GM19238 (cell line): ENCODE measurements around the gene KIF3B.
"Not testable (repeated sequence)": the region's sequence is repeated elsewhere in the genome, so short reads cannot be mapped to it uniquely, and the experiment has no call there.

Source experiments
- DNase-seq: peaks from one replicate; pipeline ENCODE4 v3.0.0; 2011; ENCODE audit warnings: low spot score; ENCODE audit not compliant: insufficient read length

Gene KIF3B

DNA sequence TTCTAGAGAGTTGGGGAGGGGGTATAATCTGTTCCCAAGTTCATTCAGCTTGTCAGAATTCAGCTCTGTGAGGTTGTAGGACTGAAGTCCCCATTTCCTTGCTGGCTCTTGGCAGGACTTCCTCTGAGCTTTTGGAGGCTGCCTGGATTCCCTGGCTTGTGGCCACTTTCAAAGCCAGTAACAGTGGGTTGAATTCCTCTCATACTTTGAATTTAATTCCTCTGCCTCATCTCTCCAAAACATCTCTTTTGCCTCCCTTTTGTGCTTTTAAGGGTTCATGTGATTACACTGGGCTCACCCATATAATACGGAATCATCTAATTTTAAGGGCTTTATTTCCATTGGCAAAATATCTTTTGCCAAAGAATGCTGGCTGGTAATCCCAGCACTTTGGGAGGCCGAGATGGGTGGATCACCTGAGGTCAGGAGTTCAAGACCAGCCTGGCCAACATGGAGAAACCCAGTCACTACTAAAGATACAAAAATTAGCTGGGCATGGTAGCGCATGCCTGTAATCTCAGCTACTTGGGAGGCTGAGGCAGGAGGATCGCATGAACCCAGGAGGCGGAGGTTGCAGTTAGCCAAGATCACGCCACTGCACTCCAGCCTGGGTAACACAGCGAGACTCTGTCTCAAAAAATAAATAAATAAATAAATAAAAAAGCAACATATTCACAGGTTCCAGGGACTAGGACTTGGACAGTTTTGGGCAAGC lies 78.6 kb downstream of the KIF3B start:
- DNase-seq = not testable (repeated sequence)

DNA sequence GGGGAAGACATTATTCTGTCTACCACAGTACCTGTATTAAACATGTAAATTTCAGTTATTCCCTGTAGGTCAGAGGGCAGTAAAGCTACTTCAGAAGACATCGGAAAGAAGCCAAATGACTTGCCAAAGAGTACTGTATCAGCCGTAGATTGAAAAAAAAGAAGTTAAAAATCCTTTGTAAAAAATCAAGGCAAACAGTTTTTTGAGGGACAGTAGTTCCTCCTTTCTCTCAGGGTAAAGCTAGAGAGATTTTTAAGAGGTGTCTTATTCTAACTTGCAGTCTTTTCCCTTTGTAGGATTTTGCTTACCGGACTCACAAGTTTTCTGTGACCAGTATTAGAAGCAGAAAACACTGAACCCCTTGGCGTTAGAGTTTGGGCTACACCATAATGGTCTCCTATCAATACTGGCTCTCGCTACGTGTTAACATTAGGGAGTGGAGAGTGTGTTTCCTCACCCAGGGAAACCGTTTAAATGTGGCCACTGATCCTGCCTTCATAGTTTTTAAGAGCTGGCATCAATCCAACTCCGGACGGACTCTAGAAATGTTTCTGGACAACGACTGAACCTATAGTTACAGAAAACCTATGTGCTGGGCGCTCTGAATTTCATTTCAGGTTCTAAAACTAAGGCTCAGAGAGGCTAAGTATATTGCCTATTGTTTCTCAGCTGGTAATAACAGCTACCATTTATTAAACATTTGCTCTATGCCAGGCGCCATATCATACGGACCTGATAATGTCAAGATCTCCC lies 79.3 kb downstream of the KIF3B start:
- DNase-seq = no peak

DNA sequence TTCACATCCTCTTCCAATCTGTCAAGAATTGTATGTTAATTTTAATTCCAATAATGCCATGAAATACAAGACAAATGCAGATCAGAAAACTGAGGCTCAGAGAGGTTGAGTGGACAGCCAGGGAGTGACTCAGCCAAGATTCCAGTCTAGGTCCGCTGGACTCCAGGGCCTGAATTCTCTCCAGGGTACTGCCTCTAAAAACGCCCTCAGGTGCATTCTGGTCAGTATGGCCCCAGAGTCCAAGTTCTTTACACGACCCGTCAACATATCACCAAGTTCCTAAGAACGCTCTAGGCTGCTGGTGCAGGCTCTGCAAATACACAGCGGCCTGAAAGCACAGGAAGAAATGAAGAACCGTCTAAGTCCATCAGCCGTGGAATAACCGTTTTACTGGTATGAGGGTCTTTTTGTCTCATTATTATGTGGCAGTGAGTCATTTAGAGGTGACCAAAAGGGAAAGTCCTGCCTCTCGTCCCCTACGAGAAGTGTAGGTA lies 80.0 kb downstream of the KIF3B start:
- DNase-seq = no peak

DNA sequence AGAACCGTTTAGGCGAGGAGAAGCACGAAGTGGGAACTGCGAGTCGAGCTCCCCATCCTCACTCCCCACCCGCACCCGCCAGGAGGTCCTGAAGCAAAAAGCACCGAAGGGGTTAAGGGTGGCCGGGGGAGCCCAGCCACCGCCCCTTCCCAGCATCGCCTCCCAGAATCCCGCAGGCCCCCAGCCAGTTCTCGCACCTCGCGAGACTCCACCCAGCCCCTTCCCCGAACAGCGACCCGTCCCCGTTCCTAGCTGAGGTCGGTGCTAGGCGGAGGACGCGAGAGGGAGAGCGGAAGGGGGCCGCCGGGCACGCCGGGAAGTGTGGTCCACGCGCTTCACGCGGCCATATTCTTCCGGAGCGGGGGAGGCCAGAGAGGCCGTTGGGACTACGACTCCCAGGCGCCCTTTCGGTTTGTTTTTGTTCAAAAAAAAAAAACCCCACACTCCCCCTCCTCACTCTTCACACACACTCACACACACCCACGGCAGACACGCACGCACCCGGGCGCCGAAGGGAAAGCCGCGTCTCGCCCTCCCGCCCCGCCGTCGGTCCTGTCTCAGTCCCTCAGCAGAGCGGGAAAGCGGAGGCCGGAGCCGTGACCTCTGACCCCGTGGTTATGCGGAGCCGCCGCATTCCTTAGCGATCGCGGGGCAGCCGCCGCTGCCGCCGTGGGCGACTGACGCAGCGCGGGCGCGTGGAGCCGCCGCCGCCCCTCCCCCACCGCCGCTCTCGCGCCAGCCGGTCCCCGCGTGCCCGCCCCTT lies 80.6 kb downstream of the KIF3B start, which contains the start of gene ASXL1:
ASXL1 (plus strand) TSS at position 463 of the 763 bp plus-strand sequence. CDS start 445 bp downstream, outside the sequence.
- DNase-seq = peak; percentile 89

DNA sequence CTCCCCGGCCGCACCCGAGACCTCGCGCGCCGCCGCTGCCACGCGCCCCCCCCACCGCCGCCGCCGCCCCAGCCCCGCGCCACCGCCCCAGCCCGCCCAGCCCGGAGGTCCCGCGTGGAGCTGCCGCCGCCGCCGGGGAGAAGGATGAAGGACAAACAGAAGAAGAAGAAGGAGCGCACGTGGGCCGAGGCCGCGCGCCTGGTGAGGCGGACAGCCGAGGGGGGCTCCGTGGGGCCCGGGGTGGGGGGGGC lies 81.1 kb downstream of the KIF3B start:
- DNase-seq = no peak

DNA sequence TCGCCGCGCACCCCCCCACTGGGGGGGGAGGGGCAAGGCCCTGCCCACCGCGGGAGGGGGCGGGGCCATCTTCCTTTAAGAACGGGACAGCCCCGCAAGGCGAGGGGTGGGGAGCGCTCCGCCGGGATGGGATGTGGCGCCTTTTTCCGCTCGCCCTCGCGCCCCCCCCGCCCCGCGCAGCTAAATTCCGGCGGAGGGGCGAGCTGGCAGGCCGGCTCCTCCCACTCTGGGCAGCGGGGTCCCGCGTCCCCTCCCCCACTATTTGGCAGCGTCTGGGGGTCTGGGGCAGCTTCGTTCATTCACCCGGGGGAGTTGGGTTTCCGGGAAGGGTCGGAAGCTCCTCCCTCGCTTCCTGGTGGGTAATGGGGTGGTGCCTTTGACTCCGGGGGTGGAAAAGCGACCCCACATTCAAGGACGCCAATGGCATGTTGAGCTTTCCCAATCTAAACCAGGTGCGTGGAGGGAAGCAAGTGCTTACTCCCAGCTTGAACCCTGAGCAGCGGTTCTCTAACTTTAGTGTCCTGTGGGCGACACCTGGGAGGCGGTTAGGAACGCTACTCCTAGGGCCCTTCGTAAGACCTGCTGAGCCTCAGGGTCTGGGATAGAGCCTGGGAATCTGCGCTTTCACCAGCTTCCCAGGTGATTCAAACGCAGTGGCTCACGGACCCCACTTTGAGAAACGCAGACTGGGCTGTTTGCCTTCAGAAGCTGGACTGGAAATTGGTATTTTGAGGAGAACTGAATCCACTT lies 81.6 kb downstream of the KIF3B start:
- DNase-seq = peak; percentile 52

DNA sequence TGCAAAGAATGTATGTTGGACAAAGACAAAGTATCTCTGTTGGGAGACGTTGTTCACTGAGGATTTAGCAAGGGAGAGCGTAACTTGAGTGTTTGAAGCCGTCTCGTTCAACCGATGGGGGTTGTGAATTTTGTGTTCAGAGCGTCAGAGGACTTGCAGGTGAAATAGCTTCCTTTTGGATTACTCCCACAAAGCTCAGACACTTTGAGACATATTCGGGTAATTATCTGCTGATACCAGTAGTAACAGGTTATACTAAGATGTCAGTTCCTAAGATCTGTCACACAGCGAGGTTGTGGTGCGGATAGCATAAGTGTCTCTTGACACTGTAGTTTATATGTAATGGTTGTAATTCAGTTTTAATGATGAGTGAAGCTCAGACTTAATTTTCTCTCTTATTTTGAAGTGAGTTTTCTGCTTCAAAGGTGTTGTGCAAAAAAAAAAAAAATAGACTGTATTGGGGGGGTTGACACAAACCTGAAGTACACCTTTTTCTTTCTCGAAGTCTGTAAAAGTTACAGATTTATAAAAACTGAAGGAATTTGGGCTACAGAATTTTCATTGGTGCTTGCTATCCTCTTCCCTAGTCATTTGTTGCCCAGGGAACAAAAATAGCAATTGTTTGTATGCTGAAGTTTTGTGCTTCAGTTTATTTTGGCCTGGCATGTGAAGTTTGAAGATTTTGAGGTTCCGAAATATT lies 82.3 kb downstream of the KIF3B start:
- DNase-seq = no peak

DNA sequence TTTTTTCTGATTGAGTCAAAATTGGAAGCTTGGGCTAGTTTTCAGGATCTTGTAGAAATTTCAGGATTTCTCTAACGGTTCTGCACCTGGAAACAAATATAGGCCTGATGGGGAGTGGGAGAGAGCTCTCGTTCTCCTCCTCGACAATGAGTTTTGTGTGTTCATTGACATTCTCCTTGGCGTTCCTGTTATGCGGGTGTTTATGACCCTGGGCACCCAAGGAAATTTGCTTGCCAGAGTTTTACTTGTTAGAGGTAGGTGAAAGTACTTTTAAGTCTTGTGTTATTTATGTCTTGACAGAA lies 82.8 kb downstream of the KIF3B start:
- no peak for DNase-seq

DNA sequence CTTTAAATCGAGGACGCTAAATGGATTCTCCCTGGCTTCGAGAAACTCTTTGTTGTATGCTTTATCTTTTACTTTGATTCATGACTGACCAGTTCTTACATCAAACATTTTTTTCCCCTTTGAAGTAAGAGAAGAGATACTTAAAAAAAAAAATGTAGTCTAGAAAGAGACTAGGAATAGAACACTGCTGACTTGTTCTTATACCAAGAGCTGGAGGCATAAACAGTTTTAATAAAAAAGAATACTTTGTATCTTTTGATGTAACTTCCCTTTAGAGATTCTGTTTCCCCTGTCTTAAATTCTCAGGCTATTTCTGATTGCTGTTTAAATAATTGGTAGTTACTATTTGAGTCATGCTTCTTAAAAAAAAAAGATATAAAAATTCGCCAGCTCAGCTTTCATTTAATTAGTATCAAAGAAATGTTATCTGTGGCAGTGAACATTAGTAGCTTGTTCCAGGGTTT lies 85.5 kb downstream of the KIF3B start:
- DNase-seq = no peak

DNA sequence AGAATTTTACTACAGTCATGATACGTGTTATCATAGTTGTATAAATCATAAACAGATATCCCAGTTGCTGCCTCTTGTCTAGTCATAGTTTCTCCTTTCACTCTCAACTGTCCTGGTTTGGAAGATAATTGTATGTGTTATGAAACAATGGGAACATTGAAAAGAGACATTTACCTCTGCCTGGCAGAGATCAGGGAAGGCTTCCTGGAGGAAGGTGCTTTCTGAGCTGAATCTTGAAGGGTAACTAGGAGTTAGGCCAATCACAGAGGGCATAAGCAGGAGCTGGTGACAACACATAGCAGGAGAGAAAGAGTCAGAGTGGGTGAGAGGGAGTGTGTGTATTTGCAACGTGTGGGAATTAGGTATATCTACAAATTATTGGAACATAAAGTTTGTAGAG lies 86.0 kb downstream of the KIF3B start:
- no peak for DNase-seq

DNA sequence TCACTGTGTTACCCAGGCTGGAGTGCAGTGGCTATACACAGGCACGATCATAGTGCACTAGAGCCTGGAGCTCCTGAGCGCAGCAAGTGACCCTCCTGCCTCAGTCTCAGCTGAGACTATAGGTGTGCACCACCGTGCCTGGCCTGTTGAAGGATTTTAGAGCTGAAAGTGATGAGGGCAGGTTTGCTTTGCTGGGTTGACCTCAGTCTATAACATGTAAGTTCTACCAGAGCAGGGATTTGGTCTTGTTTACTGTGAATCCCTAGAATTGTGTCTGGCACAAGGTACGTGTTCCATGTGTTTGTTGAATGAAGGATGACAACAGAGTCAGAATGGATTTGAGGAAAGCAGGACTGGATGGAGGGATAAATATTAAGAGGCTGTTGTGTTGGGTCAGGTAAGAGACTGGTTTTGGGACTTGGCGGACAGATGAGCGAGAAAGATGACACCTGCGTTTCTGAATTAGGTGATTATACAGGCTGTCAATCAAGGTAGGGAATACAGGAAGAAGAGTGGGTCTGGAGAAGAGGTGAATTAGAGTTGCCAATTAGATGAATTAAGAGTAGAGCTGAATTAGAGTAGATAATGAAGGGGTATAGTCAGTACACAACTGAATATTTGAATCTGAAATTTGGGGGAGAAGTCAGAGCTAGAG lies 87.2 kb downstream of the KIF3B start:
- no peak for DNase-seq

DNA sequence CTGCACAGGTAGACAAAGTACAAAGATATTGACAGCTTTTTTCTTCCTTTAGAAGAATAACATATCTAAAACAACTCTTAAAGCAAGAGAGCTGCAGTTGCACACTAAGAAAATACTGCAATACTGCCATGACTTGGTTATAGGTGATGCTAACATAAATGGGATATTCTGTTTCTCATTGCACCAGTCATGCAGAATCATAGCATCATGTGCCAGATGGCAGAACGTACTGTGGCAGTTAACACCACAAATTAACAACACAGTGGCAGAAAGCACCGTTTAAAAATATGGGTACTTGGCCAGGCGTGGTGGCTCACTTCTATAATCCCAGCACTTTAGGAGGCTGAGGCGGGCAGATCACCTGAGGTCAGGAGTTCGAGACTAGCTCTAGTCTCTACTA lies 88.1 kb downstream of the KIF3B start:
- no peak for DNase-seq

DNA sequence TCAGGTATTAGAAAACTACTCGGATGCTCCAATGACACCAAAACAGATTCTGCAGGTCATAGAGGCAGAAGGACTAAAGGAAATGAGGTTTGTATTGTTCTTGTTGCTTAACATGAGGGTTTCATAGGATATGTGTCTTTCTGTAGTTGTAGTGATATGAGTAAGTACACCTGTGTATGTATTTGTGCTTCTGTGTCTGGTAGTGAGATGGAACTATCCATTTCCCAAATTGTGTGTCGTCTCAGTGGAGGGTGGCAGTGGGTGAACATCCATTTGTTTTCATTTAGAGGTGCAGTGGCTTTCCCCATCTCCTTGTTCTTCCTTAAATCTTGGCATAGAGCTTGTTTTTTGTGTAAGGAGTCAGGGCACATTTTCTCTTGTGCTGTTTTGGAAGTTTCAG lies 88.9 kb downstream of the KIF3B start:
- no peak for DNase-seq

DNA sequence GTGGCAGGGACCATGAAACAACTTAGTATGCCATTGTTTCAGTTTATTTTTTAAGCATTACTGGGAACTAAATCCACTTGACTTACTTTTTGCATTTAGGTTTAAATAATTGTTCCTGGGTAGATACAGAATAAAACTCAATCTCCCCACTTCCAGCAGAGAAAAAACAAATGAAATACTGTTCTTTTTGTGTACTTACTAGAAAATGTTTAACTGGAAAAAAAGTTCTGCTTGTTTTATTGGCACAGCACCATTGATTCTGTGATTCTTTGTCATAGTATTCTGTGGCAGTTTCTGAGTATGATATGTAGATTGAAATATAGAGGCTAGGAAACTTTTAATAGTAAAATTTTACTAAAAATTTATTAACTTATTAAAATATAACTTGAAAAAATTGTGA lies 90.9 kb downstream of the KIF3B start:
- no peak for DNase-seq

DNA sequence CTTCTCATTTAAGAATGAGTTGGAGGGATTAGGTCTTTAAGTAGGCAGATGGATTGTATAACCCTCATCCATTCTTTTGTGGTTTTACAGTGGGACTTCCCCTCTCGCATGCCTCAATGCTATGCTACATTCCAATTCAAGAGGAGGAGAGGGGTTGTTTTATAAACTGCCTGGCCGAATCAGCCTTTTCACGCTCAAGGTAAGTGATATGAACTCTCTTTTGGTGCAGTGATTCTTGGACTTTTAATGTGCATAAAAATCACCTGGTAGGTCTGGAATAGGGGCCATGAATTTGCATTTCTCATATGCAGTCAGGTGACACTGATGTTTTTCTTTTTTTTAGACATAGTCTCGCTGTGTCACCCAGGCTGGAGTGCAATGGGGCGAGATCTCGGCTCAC lies 91.5 kb downstream of the KIF3B start:
- DNase-seq = no peak

DNA sequence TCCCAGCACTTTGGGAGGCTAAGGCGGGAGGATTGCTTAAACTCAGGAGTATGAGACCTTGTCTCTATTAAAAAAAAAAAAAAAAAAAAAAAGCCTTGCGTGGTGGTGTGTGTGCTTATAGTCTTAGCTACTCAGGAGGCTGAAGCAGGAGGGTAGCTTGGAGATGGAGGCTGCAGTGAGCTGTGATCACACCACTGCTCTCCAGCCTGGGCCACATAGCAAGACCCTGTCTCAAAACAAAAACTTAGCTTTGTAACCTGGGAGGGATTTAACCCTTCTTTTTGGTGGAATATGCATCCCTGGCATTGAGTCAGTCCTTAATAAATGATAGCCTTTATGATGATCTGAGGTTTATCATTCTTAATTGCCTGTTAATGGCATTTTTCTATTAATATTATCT lies 93.4 kb downstream of the KIF3B start:
- DNase-seq = no peak

DNA sequence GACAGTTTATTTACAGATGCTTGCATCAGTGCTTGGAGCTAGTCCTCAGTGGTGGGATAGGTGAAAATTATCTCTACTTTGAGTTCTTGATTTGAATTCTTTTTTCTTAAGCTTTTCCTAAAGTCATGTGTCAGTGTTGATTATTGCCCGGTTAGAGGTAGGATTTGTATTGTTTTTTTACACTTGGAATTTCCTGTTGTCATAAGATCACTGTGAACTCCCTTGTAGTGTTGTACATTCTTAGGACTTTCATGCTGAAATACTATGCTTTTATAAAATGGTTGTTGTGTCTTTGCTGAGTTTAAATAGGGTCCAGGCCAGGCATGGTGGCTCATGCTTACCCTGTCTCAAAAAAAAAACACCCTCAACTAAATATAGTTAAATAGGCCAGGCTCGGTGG lies 101.0 kb downstream of the KIF3B start:
- no peak for DNase-seq

DNA sequence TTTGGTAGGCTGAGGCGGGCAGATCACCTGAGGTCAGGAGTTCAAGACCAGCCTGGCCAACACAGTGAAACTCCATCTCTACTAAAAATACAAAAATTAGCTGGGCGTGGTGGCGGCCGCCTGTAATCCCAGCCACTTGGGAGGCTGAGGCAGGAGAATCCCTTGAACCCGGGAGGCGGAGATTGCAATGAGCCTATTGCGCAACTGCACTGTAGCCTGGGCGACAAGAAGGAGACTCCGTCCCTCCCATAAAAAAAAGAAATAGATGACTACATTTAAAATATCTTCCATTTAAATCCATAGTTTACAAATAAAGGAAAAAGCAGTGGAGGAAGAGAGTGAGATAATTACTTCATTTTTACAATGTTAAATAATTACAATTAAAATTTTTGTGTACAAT lies 102.6 kb downstream of the KIF3B start:
- not testable (repeated sequence) for DNase-seq

DNA sequence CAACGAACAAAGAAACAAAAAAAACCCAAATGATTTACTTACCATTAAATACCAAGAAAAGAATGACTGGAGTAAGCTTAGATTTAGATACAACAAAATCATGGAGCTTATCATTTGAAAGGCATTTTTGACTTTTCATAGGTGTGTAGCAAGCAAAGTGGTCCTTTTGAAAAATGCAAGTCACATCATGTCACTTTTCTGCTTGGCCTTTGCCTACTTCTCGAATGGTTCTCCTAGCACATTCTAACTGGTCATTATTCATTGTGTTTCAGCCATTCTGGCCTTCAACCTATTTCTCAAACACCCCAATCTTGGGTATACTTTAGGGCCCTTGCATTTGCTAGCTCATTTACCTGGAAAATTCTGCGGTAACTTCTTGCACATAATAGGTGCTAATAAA lies 103.3 kb downstream of the KIF3B start:
- no peak for DNase-seq

DNA sequence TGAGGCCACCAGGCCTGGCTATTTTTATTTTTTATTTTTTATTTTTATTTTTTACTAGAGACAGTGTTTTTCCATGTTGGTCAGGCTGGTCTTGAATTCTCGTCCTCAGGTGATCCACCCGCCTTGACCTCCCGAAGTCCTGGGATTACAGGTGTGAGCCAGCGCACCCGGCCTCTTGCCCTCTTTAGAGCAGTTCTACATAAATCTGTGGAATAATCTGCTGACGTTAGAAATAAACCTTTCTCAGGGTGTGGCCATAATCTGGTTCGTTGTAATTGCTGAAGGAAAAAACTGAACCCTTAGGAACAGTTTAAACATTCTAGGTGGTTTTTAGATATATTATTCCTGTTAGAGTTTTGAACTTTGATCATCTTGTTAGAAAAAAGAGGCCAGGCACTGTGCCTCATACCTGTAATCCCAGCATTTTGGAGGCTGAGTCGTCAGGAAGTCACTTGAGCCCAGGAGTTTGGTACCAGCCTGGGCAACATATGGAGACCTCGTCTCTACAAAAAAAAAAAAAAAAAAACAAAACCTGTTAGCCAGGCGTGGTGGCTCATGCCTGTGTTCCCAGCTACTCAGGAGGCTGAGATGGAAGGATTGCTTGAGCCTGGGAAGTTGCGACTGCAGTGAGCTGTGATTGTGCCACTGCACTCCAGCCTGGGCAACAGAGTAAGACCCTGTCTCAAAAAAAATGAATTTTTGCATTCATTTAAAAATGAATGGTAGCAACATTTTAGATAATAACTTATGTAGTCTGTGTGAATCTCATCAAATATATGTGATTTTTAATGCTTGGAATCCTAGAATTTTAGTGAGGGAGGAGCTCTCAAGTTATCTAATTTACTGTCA lies 104.9 kb downstream of the KIF3B start:
- no peak for DNase-seq
